HG02759 (cell line): Measurements from ENCODE around the gene TTLL9.
"Not testable (repeated sequence)": the region's sequence is repeated elsewhere in the genome, so short reads cannot be mapped to it uniquely, and the experiment has no call there.

Experiments used
- ATAC-seq: cut with Tn5 transposase; IDR thresholded peaks from one replicate; pipeline ENCODE4 v1.9.1; 2021; ENCODE audit warnings: mild to moderate bottlenecking, moderate library complexity; ENCODE audit not compliant: unreplicated experiment

Gene TTLL9

DNA sequence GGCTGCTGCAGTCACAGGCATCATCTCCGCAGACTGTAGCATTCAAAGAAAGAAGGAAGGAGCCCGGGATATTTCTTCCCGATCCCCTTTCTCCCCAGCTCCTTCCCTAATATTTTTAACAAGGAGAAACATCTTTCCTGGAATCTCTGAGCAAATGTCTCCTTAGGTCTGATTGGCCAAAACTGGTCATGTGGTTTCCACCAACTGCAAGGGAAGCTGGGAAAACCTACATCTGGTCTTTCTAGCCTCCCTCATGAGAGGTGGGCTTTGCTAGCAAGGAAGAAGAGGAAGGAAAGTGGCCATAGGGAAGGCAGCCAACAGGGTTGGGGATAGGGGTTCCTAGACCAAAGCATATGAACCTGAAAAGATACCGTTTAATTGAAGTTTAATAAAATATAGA is 46.3 kb downstream of the TTLL9 start:
- ATAC-seq: no peak

DNA sequence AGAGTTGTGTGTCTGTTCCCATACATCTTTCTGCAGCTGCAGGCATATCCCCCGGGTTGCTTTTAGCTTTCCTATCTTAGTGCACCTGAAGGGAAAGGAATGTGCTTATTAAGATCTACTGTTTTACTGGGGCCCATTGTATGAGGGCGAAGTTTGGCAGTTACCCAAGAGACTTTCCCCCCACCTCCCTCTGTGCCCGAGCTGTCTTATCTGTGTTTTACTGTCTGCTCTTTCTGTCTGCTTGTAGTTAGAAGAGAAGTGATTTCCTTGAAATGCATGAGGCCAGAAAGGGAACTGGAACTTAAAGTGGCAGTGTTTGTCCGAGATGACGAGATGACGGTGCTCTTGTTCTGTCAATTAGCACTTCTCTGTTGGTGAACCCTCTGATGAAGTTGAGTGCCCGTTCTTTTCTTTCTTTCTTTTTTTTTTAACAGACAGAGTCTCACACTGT is 47.6 kb downstream of the TTLL9 start:
- not testable (repeated sequence) for ATAC-seq

DNA sequence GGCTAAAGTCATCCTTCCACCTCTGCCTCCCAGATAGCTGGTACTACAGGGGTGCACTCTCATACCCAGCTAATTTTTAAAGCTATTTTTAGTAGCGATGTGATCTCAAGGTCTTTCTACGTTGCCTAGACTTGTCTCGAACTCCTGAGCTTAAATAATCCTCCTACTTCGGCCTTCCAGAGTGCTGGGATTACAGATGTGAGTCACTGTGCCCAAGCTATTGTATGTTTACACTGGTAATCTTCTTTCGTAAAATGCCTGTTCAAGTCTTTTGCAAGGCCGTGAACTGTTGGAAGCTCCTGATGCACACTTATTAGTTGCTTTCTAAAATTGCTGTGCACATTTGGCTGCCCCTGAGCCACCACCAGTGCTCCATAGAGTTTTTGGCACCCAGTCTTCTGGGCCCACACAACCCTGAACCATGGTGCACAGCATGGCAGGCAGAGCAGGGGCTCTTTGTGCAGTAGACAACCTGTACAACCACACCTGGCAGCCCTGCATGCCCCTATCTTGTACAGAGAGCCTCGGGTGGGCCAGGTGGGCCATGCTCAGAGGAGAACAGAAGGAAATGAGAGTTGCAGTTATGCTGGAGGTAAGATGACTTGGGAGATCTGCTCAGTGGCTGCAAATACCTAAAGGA is 48.2 kb downstream of the TTLL9 start:
- no peak for ATAC-seq

DNA sequence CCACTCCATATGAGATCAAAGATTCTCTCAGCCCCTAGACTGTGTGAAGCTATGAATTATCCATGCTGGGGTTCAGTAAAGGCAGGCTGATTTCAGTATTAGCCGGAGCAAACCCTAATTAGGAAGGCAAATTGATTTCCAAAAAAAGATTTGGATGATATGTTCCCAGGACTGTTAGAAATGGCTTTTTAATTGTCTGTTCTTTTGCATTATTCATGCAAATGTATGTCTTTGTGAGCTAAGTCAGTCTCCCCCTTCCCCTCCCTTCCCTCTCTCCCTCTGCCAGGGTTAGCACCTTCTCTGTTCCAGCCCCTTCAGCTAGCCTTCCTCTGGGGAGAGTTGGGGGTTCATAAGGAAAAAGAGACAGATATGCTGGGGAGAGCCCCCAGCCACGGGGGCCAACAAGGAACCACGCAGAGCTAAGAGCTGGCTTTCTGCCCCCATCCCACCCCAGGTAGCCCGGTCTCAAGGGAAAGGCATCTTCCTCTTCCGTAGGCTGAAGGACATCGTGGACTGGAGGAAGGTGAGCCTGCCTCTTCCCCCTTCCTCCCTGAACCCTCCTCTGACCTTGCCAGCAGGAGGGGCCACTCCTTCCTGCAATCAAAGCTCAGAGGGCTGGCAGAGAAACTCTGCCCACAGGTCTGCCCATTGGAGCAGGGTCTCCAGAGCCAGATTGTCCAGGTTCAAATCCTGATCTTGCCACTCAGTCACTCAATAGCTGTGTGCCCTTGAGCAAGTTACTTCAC is 49.1 kb downstream of the TTLL9 start:
- no peak for ATAC-seq

DNA sequence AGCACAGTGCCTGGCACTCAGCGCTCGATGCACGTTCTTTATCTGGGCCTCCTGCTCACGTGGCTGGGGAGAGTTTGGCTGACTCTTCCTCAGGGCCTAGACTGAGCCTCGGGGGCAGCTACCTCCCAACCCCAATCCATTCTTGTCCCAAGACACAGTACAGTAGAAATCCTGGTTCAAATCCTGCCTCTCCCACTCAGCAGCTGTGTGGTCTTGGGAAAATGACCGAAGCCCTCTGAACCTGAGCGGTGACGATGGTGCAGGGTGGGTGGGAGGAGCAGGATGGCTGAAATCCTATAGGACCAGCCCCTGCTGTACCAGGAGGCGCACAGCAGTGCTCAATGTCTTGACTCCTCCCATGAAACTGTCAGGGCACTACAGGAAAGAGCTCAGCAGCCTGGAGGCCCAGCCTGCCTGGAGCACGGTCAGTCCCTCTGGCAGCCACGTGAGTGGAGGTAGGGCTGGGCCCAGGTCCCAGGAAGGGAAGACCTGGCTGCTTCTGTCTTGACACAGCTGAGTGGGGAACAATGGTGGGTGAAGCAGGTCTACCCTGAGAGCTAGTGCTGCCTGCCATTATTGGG is 49.9 kb downstream of the TTLL9 start:
- no peak for ATAC-seq

DNA sequence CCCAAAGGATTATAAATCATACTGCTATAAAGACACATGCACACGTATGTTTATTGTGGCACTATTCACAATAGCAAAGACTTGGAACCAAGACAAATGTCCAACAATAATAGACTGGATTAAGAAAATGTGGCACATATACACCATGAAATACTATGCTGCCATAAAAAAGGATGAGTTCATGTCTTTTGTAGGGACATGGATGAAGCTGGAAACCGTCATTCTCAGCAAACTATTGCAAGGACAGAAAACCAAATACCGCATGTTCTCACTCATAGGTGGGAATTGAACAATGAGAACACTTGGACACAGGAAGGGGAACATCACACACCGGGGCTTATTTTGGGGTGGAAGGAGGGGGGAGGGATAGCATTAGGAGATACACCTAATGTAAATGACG is 51.0 kb downstream of the TTLL9 start:
- not testable (repeated sequence) for ATAC-seq

DNA sequence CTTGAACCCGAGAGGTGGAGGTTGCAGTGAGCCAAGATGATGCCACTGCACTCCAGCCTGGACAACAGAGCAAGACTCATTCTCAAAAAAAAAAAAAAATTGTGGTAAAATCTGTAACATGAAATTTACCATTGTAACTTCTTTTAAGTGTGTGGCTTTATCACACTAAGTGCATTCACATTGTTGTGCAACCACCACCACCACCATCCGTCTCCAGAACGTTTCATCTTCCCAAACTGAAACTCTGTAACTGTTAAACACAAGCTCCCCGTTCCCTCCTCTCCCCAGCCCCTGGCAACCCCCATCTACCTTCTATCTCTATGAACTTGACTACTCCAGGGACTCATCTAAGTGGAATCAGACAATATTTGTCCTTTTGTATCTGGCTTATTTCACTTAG is 51.7 kb downstream of the TTLL9 start:
- no peak for ATAC-seq

DNA sequence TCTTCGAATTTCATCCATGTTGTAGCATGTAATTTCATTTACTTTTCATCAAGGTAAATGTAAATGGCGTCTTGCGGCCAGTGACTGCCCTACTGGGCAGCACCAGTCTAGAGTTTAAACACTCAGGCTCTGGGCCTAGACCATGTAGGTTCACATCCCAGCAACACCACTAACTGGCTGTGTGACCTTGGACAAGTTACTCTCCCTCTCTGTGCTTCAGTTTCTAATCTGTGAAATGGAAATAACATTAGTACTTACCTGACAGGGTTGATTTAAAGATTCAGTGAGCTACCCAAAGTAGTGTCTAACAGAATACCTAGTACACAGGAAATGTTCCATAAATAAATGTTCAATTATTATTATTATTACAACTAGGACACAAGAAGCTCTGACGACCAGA is 52.2 kb downstream of the TTLL9 start:
- no peak for ATAC-seq

DNA sequence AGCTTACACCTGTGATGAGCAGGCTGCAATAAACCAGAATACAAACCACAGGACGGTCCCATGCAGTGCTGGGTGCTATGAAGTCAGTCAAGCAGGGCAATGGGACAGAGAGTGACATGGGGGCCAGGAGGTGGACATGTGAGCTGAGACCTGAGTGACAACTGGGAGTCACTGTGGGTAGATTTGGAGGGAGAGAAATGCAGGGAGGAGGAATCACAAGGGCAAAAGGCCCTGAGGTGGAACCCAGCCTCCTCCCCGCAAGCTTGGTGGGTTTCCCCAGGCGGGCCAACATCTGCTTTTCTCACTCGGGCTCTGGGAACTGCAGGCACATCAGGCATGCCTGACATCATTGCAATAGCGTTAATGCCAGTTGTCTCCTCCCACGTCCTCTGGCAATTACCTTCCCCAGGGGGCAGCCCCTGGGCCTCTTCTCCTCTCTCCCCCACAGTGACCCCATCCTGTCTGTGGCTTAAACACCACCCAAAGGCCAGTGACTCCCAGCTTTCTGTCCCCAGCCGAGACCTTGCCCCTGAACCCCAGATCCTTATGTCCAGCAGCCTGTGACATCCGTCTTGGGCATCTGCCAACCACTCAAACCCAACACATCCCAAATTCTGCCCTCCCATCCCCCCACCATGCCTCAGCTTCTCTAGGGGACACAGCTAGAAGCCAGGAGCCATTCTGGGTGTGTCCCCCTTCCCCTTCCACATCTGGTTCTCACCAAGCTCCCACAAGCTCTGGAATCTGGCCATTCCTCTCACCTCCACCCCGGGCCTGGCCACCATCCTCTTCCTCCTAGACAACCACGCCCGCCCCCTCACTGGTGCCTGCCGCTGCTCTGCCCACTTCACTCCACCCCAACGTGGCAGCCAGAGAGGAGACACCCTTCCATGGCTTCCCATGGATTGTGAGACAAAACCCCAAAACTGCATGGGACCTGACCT is 53.2 kb downstream of the TTLL9 start:
- peak; percentile 72 for ATAC-seq

DNA sequence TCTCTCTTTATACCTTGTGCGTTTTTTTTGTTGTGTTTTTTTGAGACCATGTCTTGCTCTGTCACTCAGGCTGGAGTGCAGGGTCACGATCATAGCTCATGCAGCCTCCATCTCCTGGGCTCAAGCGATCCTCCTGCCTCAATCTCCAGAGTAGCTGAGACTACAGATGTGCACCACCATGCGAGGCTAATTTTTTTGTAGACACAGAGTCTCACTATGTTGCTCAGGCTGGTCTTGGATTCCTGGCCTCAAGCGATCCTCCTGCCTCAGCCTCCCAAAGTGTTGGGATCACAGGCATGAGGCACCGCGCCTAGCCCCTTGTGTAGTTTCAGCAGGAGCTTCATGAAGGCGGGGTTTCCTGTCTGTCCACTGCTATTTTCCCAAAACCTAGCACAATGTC is 54.1 kb downstream of the TTLL9 start:
- no peak for ATAC-seq

DNA sequence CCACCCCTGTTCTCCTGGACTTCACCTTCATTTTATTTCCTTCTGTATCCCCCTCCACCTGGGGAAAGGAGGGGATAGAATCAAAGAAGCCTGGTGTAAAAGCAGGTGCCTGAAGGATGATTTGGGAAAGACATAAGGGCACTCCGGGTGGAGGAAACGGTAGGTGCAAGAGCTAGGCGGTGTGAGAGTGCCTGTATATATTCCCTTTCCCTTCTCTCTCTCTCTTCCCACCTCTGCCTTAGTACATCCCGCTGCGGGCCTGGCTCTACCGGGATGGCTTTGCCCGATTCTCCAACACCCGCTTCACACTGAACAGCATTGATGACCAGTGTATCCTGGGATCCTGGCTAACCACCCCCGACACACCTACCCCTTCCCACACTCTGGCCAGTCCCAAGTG is 55.2 kb downstream of the TTLL9 start:
- no peak for ATAC-seq

DNA sequence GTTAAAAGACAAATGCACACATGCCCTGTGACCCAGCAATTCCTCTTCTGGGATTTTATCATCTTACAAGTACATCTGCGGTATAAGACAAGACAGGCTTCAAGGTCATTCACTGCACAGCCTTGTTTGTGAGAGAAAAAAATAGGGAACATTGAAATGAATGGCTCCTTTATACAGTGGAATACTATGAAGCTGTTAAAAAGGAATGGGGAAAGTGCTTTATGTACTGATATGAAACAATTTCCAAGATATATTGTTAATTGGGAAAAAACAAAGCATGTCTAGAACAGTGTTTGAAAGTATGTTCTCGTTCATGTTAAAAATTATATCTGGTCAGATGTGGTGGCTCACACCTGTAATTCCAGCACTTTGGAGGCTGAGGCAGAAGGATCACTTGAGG is 56.1 kb downstream of the TTLL9 start:
- ATAC-seq: no peak

DNA sequence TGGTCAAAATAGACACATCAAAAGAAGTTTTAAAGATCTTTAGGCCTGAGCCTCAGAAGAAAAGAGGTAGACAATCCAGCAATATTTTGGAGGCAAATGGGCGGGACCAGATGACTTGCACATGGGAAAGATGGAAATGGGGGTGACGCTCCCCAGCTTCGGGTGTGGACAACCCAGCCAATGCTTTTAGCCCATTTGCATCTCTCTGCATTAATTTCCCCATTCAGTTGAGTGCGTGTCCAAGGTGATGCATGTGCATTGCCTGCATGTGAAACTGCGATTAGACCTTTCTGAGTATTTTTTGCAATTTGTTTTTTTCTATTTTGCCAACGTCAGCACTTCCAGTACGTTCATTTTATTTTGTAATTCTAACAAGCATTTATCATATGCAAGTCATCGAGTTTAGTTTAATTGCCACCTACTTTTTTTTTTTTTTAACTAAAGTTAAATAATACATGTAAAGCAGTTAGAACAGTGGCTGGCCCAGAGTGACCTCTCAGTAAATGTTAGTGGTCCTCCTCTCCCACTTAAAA is 57.3 kb downstream of the TTLL9 start:
- no peak for ATAC-seq

DNA sequence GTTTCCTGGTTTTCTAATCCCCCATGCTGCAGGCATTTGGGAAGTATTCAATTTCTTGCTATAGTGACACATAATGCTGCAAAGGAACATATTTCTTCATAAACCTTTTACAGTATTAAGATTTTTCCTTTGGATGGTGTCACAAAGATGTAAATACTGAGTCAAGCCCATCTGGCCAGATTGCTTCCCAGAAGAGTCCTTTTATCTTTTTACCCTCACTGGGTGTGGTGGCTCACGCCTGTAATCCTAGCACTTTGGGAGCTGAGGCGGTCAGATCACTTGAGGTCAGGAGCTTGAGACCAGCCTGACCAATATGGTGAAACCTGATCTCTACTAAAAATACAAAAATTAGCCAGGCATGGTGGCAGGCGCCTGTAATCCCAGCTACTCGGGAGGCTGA is 59.2 kb downstream of the TTLL9 start:
- not testable (repeated sequence) for ATAC-seq

DNA sequence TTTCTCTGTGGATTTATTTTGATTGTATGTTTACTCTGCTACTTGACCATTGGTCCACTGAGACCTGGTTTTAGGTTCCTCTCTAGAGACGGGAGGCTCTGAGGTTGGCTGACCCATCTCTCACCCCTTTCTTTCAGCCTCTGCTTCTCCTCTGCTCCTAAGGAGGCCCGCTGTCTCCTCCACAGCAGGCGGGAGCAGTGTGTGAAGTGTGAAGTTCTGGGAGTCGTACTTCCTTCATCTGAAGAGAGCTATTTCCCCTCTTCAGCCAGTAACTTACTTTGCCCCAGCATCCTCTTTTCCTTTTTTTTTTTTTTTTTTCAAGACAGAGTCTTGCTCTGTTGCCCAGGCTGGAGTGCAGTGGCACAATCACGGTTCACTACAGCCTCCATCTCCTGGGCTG is 60.3 kb downstream of the TTLL9 start:
- no peak for ATAC-seq

DNA sequence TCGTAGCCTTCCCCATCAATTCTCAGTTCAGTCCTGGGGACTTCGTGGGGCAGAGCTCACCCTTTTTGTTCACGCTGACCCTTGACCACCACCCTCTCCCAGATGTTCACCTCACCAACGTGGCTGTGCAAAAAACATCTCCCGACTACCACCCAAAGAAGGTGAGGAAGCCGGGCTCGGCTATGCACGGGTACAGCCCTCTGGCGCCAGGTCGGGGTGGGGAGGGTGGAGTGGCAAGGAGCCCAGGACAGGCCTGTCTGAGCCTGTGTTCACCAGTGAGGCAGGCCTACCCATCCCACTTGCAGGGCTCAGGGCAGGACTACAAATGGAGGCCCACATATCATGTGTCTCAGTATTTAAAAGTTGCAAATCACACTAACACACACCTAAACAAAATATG is 63.3 kb downstream of the TTLL9 start:
- ATAC-seq: no peak

DNA sequence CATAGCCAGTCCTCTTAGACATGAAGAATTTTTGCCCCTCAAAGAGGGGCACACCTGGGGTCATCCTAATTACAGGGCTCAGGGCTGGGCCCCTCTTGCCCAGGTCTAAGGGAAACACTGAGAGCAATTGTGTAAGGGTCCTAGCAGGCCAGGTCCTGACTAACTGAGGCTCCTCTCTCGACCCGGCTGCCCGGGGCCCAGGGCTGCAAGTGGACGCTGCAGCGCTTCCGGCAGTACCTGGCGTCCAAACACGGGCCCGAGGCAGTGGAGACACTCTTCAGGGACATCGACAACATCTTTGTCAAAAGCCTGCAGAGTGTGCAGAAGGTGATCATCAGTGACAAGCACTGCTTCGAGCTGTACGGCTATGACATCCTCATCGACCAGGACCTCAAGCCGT is 64.1 kb downstream of the TTLL9 start:
- no peak for ATAC-seq

DNA sequence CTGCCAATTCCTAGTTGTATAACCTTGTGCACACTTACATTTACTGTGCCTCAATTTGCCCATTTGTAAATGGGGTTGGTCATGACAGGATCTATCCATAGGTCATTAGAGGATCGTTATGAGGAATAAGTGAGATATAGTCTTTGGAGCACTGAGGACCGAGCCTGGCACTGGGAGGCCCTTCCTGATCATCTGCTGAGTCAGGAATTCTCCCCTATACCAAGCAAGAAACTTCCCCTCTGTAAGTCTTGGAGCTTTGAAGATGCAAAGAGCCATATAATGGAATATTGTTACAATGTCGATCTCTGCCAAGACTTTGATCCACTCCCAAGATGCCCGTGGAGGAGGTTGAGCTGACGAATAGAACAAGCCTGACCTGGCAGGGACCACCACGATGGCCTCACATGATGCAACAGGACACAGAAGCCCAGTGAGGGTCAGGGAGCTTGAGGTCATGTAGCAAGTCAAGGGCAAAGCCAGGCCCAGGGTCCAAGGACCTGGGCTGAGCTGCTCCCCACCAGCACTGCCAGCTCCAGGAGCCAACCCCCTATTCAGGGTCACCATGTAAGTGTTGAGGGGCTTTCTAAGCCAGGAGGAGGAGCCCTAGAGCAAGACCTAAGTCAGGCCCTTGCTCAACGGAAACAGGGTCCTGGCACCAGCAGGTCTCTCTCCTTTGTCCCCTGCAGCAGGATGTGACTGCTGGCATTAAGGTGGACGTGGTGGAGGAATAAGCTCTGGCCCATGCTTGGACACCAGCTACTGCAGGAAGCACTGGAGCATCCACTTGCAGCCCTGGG is 64.7 kb downstream of the TTLL9 start:
- no peak for ATAC-seq

DNA sequence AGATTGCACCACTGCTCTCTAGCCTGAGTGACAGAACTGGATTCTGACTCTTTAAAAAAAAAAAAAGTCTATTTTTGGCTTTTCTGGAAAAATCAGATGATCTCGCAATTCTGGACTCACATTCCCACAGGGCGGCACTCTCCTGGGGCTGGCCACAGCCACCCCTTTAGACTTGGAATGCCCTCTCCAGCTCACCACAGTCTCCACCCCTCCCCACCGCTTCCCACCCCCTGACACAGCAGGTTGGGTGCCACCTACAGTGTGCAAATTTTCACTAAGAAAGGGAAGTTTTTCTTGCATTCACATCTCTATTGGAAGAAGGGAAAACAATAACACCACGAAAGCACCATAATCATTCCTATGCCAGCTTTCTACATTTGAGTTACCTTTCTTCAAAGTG is 66.0 kb downstream of the TTLL9 start:
- no peak for ATAC-seq

DNA sequence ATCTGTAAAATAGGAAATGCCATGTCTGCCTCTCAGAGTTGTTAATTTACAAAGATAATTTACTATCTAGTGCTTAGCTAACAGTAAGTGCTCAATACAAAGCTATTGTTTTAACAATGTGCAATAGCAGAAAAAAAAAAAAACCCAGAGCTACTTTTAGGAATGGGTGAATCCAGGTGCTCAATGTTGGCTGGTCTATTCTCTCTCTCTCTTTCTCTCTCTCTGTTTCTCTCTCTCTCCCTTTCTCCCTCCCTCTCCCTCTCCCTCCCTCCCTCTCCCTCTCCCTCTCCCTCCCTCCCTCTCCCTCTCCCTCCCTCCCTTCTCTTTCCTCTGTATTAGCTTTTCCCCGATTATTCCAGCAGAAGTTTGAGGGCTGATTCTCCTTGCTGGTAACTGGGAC is 67.4 kb downstream of the TTLL9 start:
- ATAC-seq: no peak
